T-cell (primary cell): ENCODE results near the gene SSBP4. TPM values are rescaled to one million over a fixed set of nuclear protein-coding genes. Genes with fewer than 3 reads are reported as not detected.

Experiments
- ATAC-seq, 4 experiments: fragments of 200-7000 bp in 3 of 4; fragments of 150-1000 bp in 1 of 4; cut with Tn5 transposase; replicated peaks in 1 of 4; 1 replicate in 3 of 4; 2 replicates in 1 of 4; pipeline ENCODE4 v1.10.0; 2021; ENCODE audit warnings: moderate library complexity in 3 of 4, mild to moderate bottlenecking in 2 of 4, moderate number of reproducible peaks in 1 of 4
- CTCF ChIA-PET, 2 donors: fragments of 300-600 bp; sonication (Branson Sonifier 250); formaldehyde crosslinking; loops; one replicate each; lab custom pipeline; 2022; ENCODE audit warnings: antibody characterized with exemption in 2 of 2; lab: Charles Lee
- POLR2A ChIA-PET, 2 donors: fragments of 300-600 bp; sonication (Branson Sonifier 250); formaldehyde crosslinking; loops; one replicate each; lab custom pipeline; 2022; ENCODE audit warnings: antibody characterized with exemption in 2 of 2; lab: Charles Lee
- DNase-seq, 35 experiments: peaks; one replicate each; pipeline versions ENCODE4 v3.0.0 to v3.0.0-alpha.2; 2013 to 2023
- H3K27ac ChIP-seq: one replicate; pipeline ENCODE4 v1.5.1; 2013; ENCODE audit warnings: low read length
- H3K27me3 ChIP-seq, 2 experiments: replicated peaks in 1 of 2; 1 replicate in 1 of 2; 2 replicates in 1 of 2; pipeline versions ENCODE4 v1.6.1 to v1.7.0; 2013; ENCODE audit warnings: low read length in 1 of 2, mixed read lengths in 1 of 2; ENCODE audit not compliant: control insufficient read depth in 2 of 2, insufficient read depth in 2 of 2; ENCODE audit errors: extremely low read depth in 1 of 2
- H3K36me3 ChIP-seq, 2 donors: 1 replicate in 1 of 2; 2 replicates in 1 of 2; pipeline versions ENCODE4 v1.6.1 to v1.7.0; 2013; ENCODE audit warnings: low read length in 1 of 2; ENCODE audit not compliant: control insufficient read depth in 2 of 2, insufficient read depth in 1 of 2; ENCODE audit errors: extremely low read depth in 1 of 2
- H3K4me1 ChIP-seq, 2 experiments: 1 replicate in 1 of 2; 2 replicates in 1 of 2; pipeline versions ENCODE4 v1.6.1 to v1.7.0; 2013; ENCODE audit warnings: low read length in 2 of 2, mixed read lengths in 1 of 2; ENCODE audit not compliant: insufficient read depth in 2 of 2, control insufficient read depth in 1 of 2; ENCODE audit errors: extremely low read depth in 1 of 2
- H3K4me3 ChIP-seq, 2 donors: 1 replicate in 1 of 2; 2 replicates in 1 of 2; pipeline versions ENCODE4 v1.5.1 to v1.7.0; 2013; ENCODE audit warnings: mild to moderate bottlenecking in 2 of 2, low read length in 1 of 2, moderate library complexity in 1 of 2; ENCODE audit not compliant: control insufficient read depth in 1 of 2; ENCODE audit errors: extremely low read depth in 1 of 2
- H3K9me3 ChIP-seq: 2 replicates; pipeline ENCODE4 v1.7.0; 2013
- H3K27ac Mint-ChIP-seq, 2 donors: one replicate each; pipeline ENCODE4 v1.8.0; 2020 to 2021; ENCODE audit warnings: mild to moderate bottlenecking in 2 of 2, mixed read lengths in 2 of 2
- H3K27me3 Mint-ChIP-seq, 2 donors: one replicate each; pipeline ENCODE4 v1.8.0; 2021 to 2022; ENCODE audit warnings: mixed read lengths in 2 of 2
- H3K36me3 Mint-ChIP-seq: one replicate; pipeline ENCODE4 v1.8.0; 2021; ENCODE audit warnings: mixed read lengths
- H3K4me1 Mint-ChIP-seq, 3 donors: one replicate each; pipeline ENCODE4 v1.8.0; 2020 to 2022; ENCODE audit warnings: mixed read lengths in 3 of 3, mild to moderate bottlenecking in 1 of 3
- H3K4me3 Mint-ChIP-seq, 3 donors: one replicate each; pipeline ENCODE4 v1.8.0; 2020 to 2022; ENCODE audit warnings: mild to moderate bottlenecking in 3 of 3, mixed read lengths in 3 of 3, moderate library complexity in 3 of 3
- H3K9me3 Mint-ChIP-seq, 3 donors: one replicate each; pipeline ENCODE4 v1.8.0; 2020 to 2022; ENCODE audit warnings: mixed read lengths in 3 of 3
- WGBS: methylation state at CpG from one replicate; pipeline ENCODE4 v1.1.5; 2013; ENCODE audit warnings: missing lambda C conversion rate; ENCODE audit not compliant: insufficient coverage; 5-methylcytosine and 5-hydroxymethylcytosine counted together
- total RNA-seq, 35 experiments: library from RNA in 6 of 35; stranded (reverse) in 6 of 35; fragments of 120-200 nt in 1 of 35; gene quantifications; one replicate each; pipeline versions ENCODE4 v1.2.1 to v1.2.4 and lab custom pipeline; 2013 to 2026

The SSBP4 gene
- total RNA-seq, 5 donors from 2014 or later (not counting 1 experiment from before 2014, with no cell fraction given), result 71.3 to 127 (median 102) TPM

DNA sequence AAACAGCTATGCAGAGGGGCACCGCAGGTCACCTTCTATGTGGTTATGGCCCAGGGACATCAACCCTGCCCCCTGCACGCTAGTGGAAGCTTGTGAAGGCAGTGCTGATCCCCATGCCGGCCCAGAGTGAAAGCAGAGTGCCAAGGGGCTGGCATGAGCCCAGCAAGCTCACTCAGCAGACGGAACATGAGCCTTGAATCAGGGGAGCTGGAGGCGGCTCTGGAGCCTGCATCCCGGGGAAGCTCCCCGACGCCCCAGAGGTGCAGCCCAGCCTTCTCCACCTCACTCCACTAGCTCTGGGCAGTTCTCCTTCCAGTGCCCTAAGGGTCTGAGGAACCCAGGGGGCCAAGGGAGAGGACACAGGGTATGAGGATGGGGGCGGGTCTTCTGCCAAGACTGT lies 37.8 kb downstream of the SSBP4 start:
- H3K4me1 Mint-ChIP-seq, result peaks cover 0 to 2% (median 0%) of the 10 kb centered on the region in 3 donors
- no peaks in the 10 kb centered on the region for H3K27me3 ChIP-seq
- no peak overlapping the region for H3K4me3 Mint-ChIP-seq
- POLR2A ChIA-PET, result interaction anchor here in 1 of 2 donors (0.6 kb wide), 1 partner anchor 366 kb away, joined by 4 read pairs; no protein-coding TSS in a partner anchor
- H3K36me3 ChIP-seq, result peaks cover 11 to 60% of the 10 kb centered on the region in 2 donors
- WGBS, result 85% methylated on average over 5 of the region's 9 CpGs
- no peaks in the 10 kb centered on the region for H3K9me3 Mint-ChIP-seq
- CTCF ChIA-PET, result interaction anchor here in 1 of 2 donors (0.6 kb wide), 1 partner anchor 109 kb away, joined by 3 read pairs; no protein-coding TSS in a partner anchor
- H3K36me3 Mint-ChIP-seq, result peaks cover 15% of the 10 kb centered on the region
- DNase-seq, result no peak
- H3K27me3 Mint-ChIP-seq, result no peaks in the 10 kb centered on the region
- H3K4me1 ChIP-seq, result no peaks in the 10 kb centered on the region
- H3K27ac Mint-ChIP-seq, result no peak overlapping the region
- no peak overlapping the region for H3K27ac ChIP-seq
- no peak for ATAC-seq
- no peak overlapping the region for H3K4me3 ChIP-seq
- no peaks in the 10 kb centered on the region for H3K9me3 ChIP-seq

DNA sequence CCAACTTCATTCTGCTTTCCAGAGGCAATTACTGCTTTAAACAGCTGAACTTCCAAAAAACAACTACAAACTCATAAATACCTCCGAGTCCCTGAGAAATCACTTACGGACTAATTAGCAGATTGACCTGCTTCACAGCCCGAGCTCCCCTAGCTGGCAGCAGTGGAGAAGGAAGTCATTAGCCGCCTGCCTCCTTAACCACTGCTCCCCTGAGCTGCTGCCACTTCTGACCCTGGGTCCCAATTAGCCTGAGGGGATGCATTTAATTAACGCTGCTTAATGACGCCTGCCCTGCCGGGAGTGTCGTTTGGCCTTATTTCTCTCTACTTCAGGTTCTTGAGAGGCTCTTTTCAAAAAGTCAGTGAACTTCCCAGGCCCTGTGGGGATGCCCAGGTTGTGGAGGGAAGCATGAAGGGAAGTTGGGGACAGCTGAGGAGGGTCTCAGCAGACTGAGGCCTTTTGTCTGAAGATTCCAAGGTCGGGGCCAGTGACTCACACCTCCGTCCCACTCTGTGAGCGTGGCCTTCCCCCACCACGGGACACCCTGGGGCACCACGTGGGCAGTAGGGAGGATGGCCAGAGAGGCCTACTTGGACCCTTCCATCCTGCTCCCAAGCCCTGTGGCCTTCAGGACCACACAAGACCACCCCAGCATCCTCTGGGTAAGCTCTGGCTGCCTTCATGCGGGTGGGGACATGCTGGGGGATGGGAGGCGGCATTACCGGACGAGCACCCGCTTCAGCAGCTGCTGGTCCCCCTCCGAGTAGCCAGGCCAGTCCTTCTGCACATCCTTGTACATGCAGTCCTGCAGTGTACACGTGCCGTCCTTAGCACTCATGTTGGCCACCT lies 38.5 kb downstream of the SSBP4 start:
- WGBS, result 98% methylated on average over 21 of the region's 21 CpGs
- H3K27me3 ChIP-seq, result no peaks in the 10 kb centered on the region
- no peak overlapping the region for H3K4me3 ChIP-seq
- no peaks in the 10 kb centered on the region for H3K4me1 ChIP-seq
- Mint-ChIP-seq H3K27ac (no peak overlapping the region), H3K4me1 (peaks cover 0 to 3% (median 0%) of the 10 kb centered on the region in 3 donors), H3K9me3 (no peaks in the 10 kb centered on the region), H3K4me3 (no peak overlapping the region), H3K36me3 (peaks cover 16% of the 10 kb centered on the region), H3K27me3 (no peaks in the 10 kb centered on the region)
- ChIA-PET POLR2A (interaction anchor here in 1 of 2 donors (0.6 kb wide), 1 partner anchor 365 kb away, joined by 4 read pairs; no protein-coding TSS in a partner anchor), CTCF (no interaction called here)
- DNase-seq (no peak), ATAC-seq (no peak)
- H3K36me3 ChIP-seq, result peaks cover 11 to 58% of the 10 kb centered on the region in 2 donors
- no peaks in the 10 kb centered on the region for H3K9me3 ChIP-seq
- no peak overlapping the region for H3K27ac ChIP-seq

DNA sequence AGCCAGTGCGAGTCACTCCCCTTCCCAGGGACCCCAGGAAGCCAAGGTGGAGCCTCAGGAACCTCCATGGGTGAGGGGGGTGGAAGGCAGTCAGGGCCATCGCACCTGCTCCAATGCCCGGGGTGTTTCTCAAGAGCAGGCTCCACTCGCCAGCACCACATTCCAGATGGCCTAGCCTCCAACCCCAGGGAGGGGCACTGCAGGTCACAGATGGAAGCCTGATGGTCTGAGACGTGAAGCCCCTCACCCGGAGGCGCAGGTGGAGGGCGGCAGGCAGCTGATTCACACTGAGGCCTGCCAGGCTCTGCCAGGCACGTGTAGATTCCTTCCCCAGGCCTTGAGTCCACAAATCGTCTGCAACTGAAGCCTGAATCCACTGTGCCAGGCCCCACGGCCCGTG lies 41.7 kb downstream of the SSBP4 start:
- H3K9me3 Mint-ChIP-seq, result no peaks in the 10 kb centered on the region

GRCh38 chr19:18461471-18461870 lies 42.3 kb downstream of the SSBP4 start:
- peaks cover 28% of the 10 kb centered on the region for H3K36me3 Mint-ChIP-seq
- CTCF ChIA-PET, result interaction anchor here in 1 of 2 donors (0.7 kb wide), 1 partner anchor 10 kb away, joined by 3 read pairs; no protein-coding TSS in a partner anchor
- peaks cover 9 to 73% of the 10 kb centered on the region in 2 donors for H3K36me3 ChIP-seq

More for the DNA sequence above, 41.7 kb downstream of the SSBP4 start:
- Histone ChIP-seq H3K27me3 (no peaks in the 10 kb centered on the region), H3K36me3 (peaks cover 13 to 77% of the 10 kb centered on the region in 2 donors), H3K9me3 (no peaks in the 10 kb centered on the region), H3K4me1 (no peaks in the 10 kb centered on the region), H3K27ac (no peak overlapping the region), H3K4me3 (no peak overlapping the region)
- no peak for DNase-seq
- H3K27ac Mint-ChIP-seq, result no peak overlapping the region
- H3K4me3 Mint-ChIP-seq, result no peak overlapping the region
- POLR2A ChIA-PET, result no interaction called here
- no peaks in the 10 kb centered on the region for H3K27me3 Mint-ChIP-seq
- CTCF ChIA-PET, result interaction anchor here in 1 of 2 donors (1.2 kb wide), 1 partner anchor 10 kb away, joined by 4 read pairs; no protein-coding TSS in a partner anchor
- 92% methylated on average over 8 of the region's 12 CpGs for WGBS
- peaks cover 0 to 5% (median 0%) of the 10 kb centered on the region in 3 donors for H3K4me1 Mint-ChIP-seq
- ATAC-seq, result no peak
- peaks cover 31% of the 10 kb centered on the region for H3K36me3 Mint-ChIP-seq

GRCh38 chr19:18464646-18465045 lies 45.4 kb downstream of the SSBP4 start:
- POLR2A ChIA-PET, result no interaction called here
- Mint-ChIP-seq H3K9me3 (no peaks in the 10 kb centered on the region), H3K36me3 (peaks cover 28% of the 10 kb centered on the region), H3K27me3 (no peaks in the 10 kb centered on the region), H3K4me3 (no peak overlapping the region), H3K4me1 (peaks cover 0 to 17% (median 2%) of the 10 kb centered on the region in 3 donors), H3K27ac (peak overlapping the region in 1 of 2 donors; percentile 28)
- 71% methylated on average over 8 of the region's 8 CpGs for WGBS
- Histone ChIP-seq H3K36me3 (peaks cover 9 to 49% of the 10 kb centered on the region in 2 donors), H3K27me3 (no peaks in the 10 kb centered on the region), H3K4me3 (no peak overlapping the region), H3K4me1 (peaks cover 0 to 19% of the 10 kb centered on the region in 2 experiments), H3K9me3 (no peaks in the 10 kb centered on the region), H3K27ac (no peak overlapping the region)
- DNase-seq, result no peak
- CTCF ChIA-PET, result no interaction called here
- ATAC-seq, result no peak

More at GRCh38 chr19:18461471-18461870, 42.3 kb downstream of the SSBP4 start:
- ATAC-seq (no peak), DNase-seq (no peak)
- Histone ChIP-seq H3K27ac (no peak overlapping the region), H3K4me3 (no peak overlapping the region), H3K4me1 (no peaks in the 10 kb centered on the region), H3K27me3 (no peaks in the 10 kb centered on the region), H3K9me3 (no peaks in the 10 kb centered on the region)
- Mint-ChIP-seq H3K4me1 (peaks cover 0 to 5% (median 0%) of the 10 kb centered on the region in 3 donors), H3K4me3 (no peak overlapping the region), H3K27ac (no peak overlapping the region), H3K27me3 (no peaks in the 10 kb centered on the region), H3K9me3 (no peaks in the 10 kb centered on the region)
- WGBS, result 97% methylated on average over 19 of the region's 22 CpGs
- POLR2A ChIA-PET, result no interaction called here

DNA sequence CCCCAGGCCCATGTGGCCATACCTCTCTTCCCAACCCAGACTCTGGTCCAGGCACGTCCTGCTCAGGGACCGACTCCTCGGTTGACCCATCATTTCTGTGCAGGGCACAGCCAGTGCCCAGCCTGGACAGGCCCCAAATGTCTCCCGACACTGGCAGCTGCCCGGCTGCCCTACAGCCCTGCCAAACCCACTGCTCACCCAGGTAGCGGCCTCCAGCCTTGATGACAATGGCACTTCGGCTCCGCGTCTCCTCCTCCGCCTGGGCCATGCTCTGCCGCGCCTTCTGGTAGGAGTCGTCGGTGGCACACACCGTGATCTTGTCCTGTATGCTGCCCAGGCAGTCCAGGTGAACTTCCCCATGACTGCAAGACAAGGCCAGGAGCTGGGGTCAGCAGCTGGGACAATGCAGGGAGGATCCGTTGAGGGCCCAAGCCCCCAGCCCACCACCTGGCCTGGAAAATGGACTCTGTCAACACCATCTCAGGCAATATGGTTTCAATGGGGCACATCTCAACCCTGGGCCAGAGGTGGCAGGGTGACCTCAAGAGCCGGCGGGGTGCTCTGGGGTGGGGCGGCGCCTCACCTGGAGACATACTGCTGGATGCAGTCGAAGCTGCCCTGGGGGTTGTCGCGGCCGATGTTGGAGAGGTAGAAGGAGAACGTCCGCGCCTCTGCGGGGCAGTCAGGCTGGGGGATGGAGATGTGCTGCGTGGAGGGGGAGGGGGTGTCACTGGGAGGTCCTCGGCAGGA lies 46.2 kb downstream of the SSBP4 start:
- CTCF ChIA-PET, result no interaction called here
- H3K9me3 Mint-ChIP-seq, result no peaks in the 10 kb centered on the region
- no peak overlapping the region for H3K4me3 Mint-ChIP-seq
- Histone ChIP-seq H3K36me3 (peaks cover 9 to 45% of the 10 kb centered on the region in 2 donors), H3K9me3 (no peaks in the 10 kb centered on the region), H3K27ac (no peak overlapping the region), H3K4me3 (no peak overlapping the region), H3K27me3 (no peaks in the 10 kb centered on the region), H3K4me1 (peaks cover 0 to 27% of the 10 kb centered on the region in 2 experiments)
- POLR2A ChIA-PET, result no interaction called here
- H3K36me3 Mint-ChIP-seq, result peaks cover 26% of the 10 kb centered on the region
- no peak for DNase-seq
- ATAC-seq, result no peak
- no peaks in the 10 kb centered on the region for H3K27me3 Mint-ChIP-seq
- peaks cover 0 to 23% (median 8%) of the 10 kb centered on the region in 3 donors for H3K4me1 Mint-ChIP-seq
- WGBS, result 98% methylated on average over 22 of the region's 30 CpGs
- H3K27ac Mint-ChIP-seq, result peak overlapping the region in 1 of 2 donors; percentile 28
